Fibroblast of upper back skin (primary cell): ENCODE data around the gene CACNA2D4.

Source experiments
- DNase-seq: peaks from one replicate; pipeline ENCODE4 v3.0.0-alpha.2; 2013

The CACNA2D4 gene

GRCh38 chr12:1917172-1918070 lies 1.0 kb downstream of the CACNA2D4 start:
- no peak for DNase-seq

GRCh38 chr12:1916371-1917171 lies 1.9 kb downstream of the CACNA2D4 start:
- no peak for DNase-seq

- DNase-seq, result no peak
Measured at GRCh38 chr12:1915082-1915968, 3.1 kb downstream of the CACNA2D4 start.

GRCh38 chr12:1914114-1914911 lies 4.1 kb downstream of the CACNA2D4 start:
- DNase-seq, result no peak

- DNase-seq, result no peak
Measured at GRCh38 chr12:1913377-1914113, 4.9 kb downstream of the CACNA2D4 start.

GRCh38 chr12:1912580-1913376 lies 5.7 kb downstream of the CACNA2D4 start:
- no peak for DNase-seq

- no peak for DNase-seq
Measured at GRCh38 chr12:1911598-1912575, 6.6 kb downstream of the CACNA2D4 start.

- DNase-seq, result no peak
Measured at GRCh38 chr12:1910468-1910867, 8.0 kb downstream of the CACNA2D4 start.

- no peak for DNase-seq
Measured at GRCh38 chr12:1908758-1909157, 9.7 kb downstream of the CACNA2D4 start.

- no peak for DNase-seq
Measured at GRCh38 chr12:1907652-1908611, 10.5 kb downstream of the CACNA2D4 start.

GRCh38 chr12:1906579-1906978 lies 11.9 kb downstream of the CACNA2D4 start:
- no peak for DNase-seq

- DNase-seq, result no peak
Measured at GRCh38 chr12:1904875-1905274, 13.6 kb downstream of the CACNA2D4 start.

GRCh38 chr12:1896964-1897363 lies 21.5 kb downstream of the CACNA2D4 start:
- no peak for DNase-seq

GRCh38 chr12:1890810-1891209 lies 27.6 kb downstream of the CACNA2D4 start:
- DNase-seq, result no peak

- no peak for DNase-seq
Measured at GRCh38 chr12:1890119-1890703, 28.2 kb downstream of the CACNA2D4 start.

- no peak for DNase-seq
Measured at GRCh38 chr12:1888923-1889322, 29.5 kb downstream of the CACNA2D4 start.

GRCh38 chr12:1886396-1887008 lies 31.9 kb downstream of the CACNA2D4 start:
- no peak for DNase-seq
